Stimulated activated CD4-positive, alpha-beta T cell treated with anti-CD3 and anti-CD28 coated beads, Interleukin-1b, Interleukin-23, amount 100 ng/mL, for 1 hour (primary cell): Measurements from ENCODE around the gene KIFAP3.

Experiments
- DNase-seq, 2 donors: peaks; one replicate each; pipeline ENCODE4 v3.0.0-alpha.2; 2020; ENCODE audit warnings: low read depth in 2 of 2

KIFAP3 gene

GRCh38 chr1:169985757-169986156 is 88.7 kb downstream of the KIFAP3 start:
- DNase-seq, result no peak

- DNase-seq, result no peak
These were observed 100.4 kb downstream of the KIFAP3 start for GRCh38 chr1:169974067-169974466.

DNA sequence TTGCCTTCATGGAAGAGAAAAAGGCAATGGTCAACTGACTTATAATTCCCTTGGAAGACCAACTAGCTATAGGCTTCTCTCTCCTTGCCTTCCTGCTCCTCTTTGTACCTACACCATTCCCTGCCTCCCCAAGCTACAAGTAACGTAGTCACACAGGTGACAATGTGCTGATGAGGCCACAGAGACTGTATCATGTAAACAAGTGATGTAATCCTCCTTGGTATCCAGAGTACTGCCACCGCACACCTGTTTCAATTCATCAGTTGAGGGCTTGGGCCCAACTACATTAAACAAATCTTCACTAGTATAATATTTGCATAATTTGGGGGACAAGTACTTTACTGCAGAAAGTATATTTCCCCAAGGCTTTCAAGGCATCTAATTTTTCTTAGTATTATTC is 104.4 kb downstream of the KIFAP3 start:
- DNase-seq, result no peak

- no peak for DNase-seq
These were observed 106.3 kb downstream of the KIFAP3 start for GRCh38 chr1:169968174-169968573.

GRCh38 chr1:169964206-169964605 is 110.3 kb downstream of the KIFAP3 start:
- DNase-seq, result no peak

DNA sequence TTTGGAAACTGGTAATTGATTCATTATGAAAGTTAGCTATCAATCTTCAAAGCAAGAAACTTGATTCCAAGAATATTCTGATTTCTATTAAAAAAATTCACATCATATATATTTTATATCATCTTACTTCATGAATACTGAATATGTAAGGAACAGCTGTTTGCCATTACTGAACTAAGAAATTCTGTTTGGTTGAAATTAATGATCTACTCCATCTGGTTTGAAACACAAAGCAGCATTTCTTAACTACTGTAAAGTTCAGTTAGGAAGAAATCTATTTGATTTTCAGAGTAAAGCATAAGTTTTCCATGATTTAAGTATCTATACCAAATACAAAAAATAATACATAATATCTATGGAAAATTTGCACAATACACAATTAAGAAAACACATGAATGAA is 114.8 kb downstream of the KIFAP3 start:
- no peak for DNase-seq

- no peak for DNase-seq
These were observed 115.5 kb downstream of the KIFAP3 start for GRCh38 chr1:169958987-169959386.

- DNase-seq, result no peak
These were observed 116.6 kb downstream of the KIFAP3 start for GRCh38 chr1:169957884-169958283.

GRCh38 chr1:169951108-169951507 is 123.4 kb downstream of the KIFAP3 start:
- no peak for DNase-seq

DNA sequence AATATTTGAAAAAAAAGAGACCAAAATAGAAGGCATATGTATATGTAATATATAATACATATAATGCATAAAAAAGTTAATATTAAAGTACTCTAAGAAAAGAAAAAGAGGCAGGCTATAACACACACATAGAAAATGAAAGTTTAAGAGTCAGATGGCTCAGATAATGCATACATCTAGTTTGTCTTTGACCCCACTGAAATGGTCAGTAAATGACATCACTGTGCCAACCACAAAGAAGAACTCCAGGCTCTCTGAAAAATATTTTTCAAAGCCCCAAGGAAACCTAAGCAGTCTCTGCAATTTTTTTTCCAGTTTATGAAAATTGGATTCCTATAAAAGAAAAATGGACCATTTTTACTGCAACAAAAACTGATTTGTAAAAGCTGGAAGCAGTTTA is 125.4 kb downstream of the KIFAP3 start:
- no peak for DNase-seq

DNA sequence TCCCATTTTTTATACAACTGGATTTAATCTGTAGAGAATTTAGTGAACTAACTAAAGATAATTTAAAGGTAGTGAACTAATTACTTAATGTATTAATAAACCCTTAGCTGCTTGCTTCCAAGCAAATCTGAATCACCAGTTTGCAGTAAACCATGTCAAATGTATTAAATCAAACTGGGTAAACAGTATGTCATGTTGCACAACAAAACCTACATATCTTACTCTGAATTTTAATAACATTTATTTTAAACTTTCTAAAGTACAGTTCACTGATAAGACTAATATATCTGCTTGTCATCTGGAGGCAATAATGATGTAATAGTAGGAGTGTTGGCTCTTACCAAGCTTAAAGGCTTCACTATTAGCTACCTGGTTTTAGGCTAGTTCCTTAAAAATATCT is 128.3 kb downstream of the KIFAP3 start:
- no peak for DNase-seq

- no peak for DNase-seq
These were observed 129.3 kb downstream of the KIFAP3 start for GRCh38 chr1:169945181-169945580.

DNA sequence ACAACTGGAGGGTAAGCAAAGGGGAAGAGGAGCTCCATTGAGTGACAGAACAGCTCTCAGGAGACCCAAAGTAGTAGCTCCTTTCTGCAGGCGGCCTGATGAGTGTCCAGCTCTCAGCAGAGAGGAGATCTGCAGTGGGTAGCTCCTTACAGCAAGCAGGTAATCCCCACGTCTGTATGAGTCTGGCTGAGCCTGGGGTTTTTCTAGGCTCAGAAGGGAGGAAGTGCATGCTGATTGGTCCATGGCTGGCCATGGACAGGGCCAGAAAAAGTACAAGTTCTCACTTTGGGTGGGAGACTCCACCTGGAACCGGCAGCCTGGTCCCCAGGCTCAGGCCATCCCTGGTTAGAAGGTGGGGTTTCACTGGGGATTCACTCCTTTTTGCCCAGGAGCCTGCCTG is 129.9 kb downstream of the KIFAP3 start:
- DNase-seq, result no peak

DNA sequence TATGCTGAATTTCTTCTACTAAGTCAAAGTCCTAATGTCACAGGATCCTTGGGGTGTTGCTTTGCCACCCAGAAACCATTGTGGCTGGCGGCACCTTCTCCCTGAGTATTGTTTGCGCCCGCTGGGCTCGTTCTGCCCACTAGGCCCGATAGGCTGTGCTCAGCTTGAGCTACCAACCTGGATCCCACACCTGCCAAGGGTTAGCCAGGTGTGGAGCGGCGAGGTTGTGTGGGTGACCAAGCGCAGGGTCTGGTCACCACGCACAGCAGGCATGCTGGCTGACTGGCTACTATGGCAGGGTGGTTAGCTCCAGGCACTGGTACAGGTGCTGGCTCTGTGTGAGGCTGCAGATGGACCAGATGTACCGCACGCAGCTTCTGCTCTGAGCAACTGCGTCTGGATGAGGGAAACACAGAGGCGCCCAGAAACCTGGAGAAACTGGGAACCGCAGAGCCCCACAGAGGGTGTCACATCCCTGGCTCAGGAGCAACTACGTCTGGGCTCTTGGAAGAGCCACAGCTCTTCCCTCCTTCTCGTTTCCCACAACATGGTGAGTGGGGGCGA is 130.4 kb downstream of the KIFAP3 start:
- no peak for DNase-seq

- DNase-seq, result no peak
These were observed 132.3 kb downstream of the KIFAP3 start for GRCh38 chr1:169941982-169942830.

DNA sequence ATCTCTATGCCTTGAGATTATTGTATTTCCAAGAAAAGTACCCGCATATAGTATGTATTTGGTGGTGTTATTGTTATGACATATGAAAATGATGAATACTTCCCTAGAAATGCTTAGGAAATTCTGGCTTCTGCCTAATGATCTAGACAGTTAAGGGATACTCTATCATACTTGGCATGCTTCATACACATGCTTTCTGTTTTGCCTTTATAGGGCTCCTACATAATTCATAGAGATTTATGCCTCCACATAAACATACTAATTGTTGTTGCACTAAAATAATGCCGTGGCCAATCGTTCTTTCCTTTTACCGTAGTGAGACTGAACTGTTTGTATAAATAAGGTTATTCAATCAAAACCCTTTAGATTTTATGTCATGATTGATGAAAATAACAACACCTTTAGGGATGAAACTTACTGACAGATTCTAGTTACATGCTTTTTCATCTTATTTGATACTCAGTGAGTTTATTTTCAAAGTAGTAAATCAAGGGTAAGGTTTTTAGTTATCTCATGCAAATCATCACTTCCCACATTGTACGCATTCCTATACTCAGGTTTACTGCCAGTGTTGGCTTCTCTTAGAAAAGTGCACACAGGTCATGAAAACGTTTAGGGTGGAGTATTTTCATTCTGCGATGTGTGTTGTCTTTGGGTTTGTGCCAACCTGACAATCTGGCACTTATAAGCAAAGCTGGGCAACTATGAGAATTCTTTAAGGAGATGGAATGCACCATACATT is 140.3 kb downstream of the KIFAP3 start:
- no peak for DNase-seq

- DNase-seq, result no peak
These were observed 142.7 kb downstream of the KIFAP3 start for GRCh38 chr1:169931795-169932231.

DNA sequence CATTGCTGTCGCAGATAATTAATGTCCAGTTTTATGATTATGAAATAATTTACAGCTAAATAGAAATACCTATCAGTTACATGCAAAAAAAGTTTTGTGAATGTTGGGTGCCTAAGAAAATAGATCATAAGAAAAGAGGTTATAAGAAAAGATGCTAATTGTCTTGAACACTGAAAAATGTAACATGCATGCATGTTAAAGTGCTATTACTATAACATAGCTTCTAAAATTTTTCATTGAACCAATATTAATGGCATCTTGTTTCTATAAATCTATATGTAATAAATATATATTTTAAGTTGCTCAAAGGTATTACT is 145.3 kb downstream of the KIFAP3 start:
- DNase-seq, result no peak

DNA sequence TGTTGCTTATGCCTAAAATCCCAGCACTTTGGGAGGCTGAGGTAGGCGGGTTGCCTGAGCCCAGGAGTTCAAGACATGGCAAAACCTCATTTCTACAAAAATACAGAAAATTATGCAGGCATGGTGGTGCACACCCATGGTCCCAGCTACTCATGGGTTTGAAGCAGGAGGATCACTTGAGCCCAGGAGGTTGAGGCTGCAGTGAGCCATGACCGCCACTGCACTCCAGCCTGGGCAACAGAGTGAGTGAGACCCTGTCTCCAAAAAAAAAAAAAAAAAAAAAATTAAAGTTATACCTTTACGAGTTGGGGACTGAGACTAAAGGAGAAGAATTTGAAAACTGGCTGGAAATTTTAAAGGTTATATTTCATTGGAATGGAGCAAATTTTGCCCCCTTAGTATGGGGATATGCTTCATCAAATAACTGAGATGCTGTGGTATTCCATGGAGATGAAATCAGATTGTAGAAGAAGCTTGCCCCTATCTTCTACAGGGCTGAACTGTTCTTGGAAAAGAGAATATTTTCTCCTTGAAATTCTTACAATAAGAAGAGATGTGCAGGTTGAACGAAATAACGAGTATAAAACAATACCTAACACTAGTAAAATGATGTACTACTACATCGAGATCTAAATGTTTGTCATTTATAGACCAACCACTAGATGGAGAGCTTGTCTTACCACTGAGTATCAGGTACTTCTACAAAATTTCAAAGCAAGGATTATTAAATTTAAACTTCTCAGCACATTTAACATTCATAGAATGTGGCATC is 145.9 kb downstream of the KIFAP3 start:
- DNase-seq, result no peak

DNA sequence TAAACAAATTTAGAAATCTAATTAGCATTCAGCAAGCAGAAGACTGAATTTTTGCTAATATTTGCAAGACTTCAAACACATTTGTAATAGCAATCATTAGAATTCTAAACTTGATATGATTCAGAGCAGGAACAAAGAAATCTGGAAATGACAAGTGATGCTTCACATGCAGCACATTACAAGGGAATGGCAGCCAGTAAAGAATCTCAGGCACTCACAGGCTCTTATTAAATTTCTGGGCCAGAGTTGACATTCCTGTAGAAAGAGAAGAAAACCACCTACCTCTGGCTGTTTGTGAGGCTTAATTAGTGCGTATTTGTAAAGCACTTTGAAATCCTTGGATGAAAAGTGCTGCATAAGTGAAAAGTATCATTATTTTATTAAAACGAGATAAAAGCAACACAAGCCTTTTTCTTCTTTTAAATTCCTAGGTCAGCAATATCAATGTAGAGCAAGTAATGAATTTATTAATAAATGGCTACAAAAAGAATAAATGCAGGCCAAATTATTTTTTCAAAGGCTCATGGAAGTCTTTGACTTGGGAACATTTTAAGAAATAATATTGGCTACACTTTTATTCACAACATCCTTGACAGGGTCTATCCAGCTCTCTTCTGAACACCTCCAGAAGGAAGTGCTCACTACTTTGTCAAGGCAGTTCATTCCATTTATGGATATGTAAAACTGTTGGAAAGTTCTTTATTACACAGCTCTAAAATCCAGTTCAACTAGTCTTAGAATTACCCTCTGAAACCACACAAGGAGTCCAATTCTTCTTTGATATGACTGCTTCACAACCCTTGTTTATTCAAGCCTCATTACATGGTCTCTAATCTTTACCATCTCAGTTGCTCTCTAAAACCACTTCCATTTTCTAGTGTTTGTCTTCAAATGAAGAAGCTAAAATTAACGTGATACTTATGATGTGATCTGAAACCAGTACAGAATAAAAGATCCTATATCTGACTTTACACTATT is 148.7 kb downstream of the KIFAP3 start:
- DNase-seq, result no peak

DNA sequence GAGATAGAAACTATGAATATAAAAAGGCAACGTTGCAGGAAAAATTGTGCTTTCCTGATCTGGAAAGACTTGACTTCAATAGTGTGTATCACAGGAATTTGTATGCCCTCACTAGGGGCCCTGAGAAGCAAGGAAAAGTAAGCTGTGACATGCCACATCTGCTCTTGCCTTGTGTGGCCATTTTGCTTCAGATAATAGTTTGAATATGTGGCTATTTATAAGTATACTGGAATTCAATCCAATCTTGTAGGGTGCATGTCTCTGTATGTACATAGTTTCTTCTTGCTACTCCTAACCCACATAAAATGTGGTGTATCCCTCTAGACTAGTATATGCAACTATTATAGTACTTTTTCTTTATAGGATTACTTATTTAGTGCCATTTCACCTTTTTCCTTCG is 149.7 kb downstream of the KIFAP3 start:
- DNase-seq, result no peak
